DOHH2 (cell line): ENCODE results near the gene PROK2.

ENCODE experiments used
- H3F3A ChIP-seq: fragments of 200-600 bp; sonication (generic), shearing (Covaris generic); 2 replicates; pipeline ENCODE4 v1.6.0; 2016; ENCODE audit warnings: antibody characterized with exemption, mild to moderate bottlenecking; ENCODE audit not compliant: control insufficient read depth, insufficient read depth
- H3K27ac ChIP-seq: fragments of 200-600 bp; sonication (generic); 2 replicates; pipeline ENCODE4 v1.5.1; 2014; ENCODE audit warnings: low read depth, mild to moderate bottlenecking, low read length, moderate library complexity
- H3K27me3 ChIP-seq: fragments of 200-600 bp; sonication (generic); 2 replicates; pipeline ENCODE4 v1.6.1; 2014; ENCODE audit warnings: mild to moderate bottlenecking, low read length, mixed read lengths; ENCODE audit not compliant: control insufficient read depth
- H3K36me3 ChIP-seq: fragments of 200-600 bp; sonication (generic); 2 replicates; pipeline ENCODE4 v1.6.1; 2014; ENCODE audit warnings: mild to moderate bottlenecking, low read length, moderate library complexity, mixed read lengths; ENCODE audit not compliant: control insufficient read depth
- H3K4me1 ChIP-seq: fragments of 200-600 bp; sonication (generic); 2 replicates; pipeline ENCODE4 v1.6.1; 2014; ENCODE audit warnings: mild to moderate bottlenecking, low read length, mixed read lengths; ENCODE audit not compliant: control insufficient read depth
- H3K4me2 ChIP-seq: fragments of 200-600 bp; sonication (generic); 2 replicates; pipeline ENCODE4 v1.6.0; 2014; ENCODE audit warnings: mild to moderate bottlenecking, low read length, moderate library complexity
- H3K4me3 ChIP-seq: fragments of 200-600 bp; sonication (generic); 2 replicates; pipeline ENCODE4 v1.5.1; 2014; ENCODE audit warnings: mild to moderate bottlenecking, low read length, mixed read lengths
- H3K79me2 ChIP-seq: fragments of 200-600 bp; sonication (generic); 2 replicates; pipeline ENCODE4 v1.6.1; 2014; ENCODE audit warnings: mild to moderate bottlenecking, low read length, mixed read lengths; ENCODE audit not compliant: control insufficient read depth
- H3K9me2 ChIP-seq: fragments of 200-600 bp; sonication (generic); replicated peaks from 2 replicates; pipeline ENCODE4 v1.6.1; 2014; ENCODE audit warnings: mild to moderate bottlenecking, low read length, mixed read lengths; ENCODE audit not compliant: control insufficient read depth
- H3K9me3 ChIP-seq: fragments of 200-600 bp; sonication (generic); 2 replicates; pipeline ENCODE4 v1.6.1; 2014; ENCODE audit warnings: antibody characterized with exemption, low read length, mixed read lengths; ENCODE audit not compliant: control insufficient read depth, insufficient read depth
- H4K20me1 ChIP-seq: fragments of 200-600 bp; sonication (generic); 2 replicates; pipeline ENCODE4 v1.6.0; 2014; ENCODE audit warnings: low read depth, mild to moderate bottlenecking, antibody characterized with exemption, low read length, moderate library complexity; ENCODE audit not compliant: control insufficient read depth, insufficient read depth
- CTCF ChIP-seq: fragments of 200-600 bp; sonication (generic); IDR thresholded peaks from one replicate; pipeline ENCODE4 v1.5.1; 2014; ENCODE audit warnings: antibody characterized with exemption, mild to moderate bottlenecking, low read depth, low read length; ENCODE audit not compliant: poor library complexity, severe bottlenecking
- EZH2phosphoT487 ChIP-seq: fragments of 200-600 bp; sonication (generic); IDR thresholded peaks from 2 replicates; pipeline ENCODE4 v1.6.1; 2017; ENCODE audit warnings: borderline replicate concordance, mild to moderate bottlenecking, antibody characterized with exemption, low read length, moderate library complexity, mixed read lengths

Gene PROK2

GRCh38 chr3:71753701-71754609, 31.0 kb downstream of the PROK2 start, which contains the start of gene GPR27:
TSS of gene GPR27 (plus strand) at chr3:71753855. CDS start at chr3:71754050, 195 bp downstream.
- no peaks in the 10 kb centered on the region for H3K9me2 ChIP-seq
- TF ChIP-seq CTCF (no peak), EZH2phosphoT487 (no peak)
- H3K27me3 ChIP-seq = no peaks in the 10 kb centered on the region; the same call in 1 of the 2 replicates
- H3K36me3 ChIP-seq = no peaks in the 10 kb centered on the region
- H3F3A ChIP-seq = no peaks in the 10 kb centered on the region
- H3K27ac ChIP-seq = no peak within 1 kb of the TSS
- H4K20me1 ChIP-seq = no peaks in the 10 kb centered on the region
- no peaks in the 10 kb centered on the region for H3K79me2 ChIP-seq
- no peak within 1 kb of the TSS for H3K4me2 ChIP-seq
- H3K4me3 ChIP-seq = no peak within 1 kb of the TSS
- H3K4me1 ChIP-seq = no peaks in the 10 kb centered on the region
- no peaks in the 10 kb centered on the region for H3K9me3 ChIP-seq

GRCh38 chr3:71752831-71753700, 31.9 kb downstream of the PROK2 start:
- Histone ChIP-seq H3K27ac (no peak overlapping the region), H3K4me1 (no peaks in the 10 kb centered on the region), H3K27me3 (no peaks in the 10 kb centered on the region; the same call in 1 of the 2 replicates), H3K9me2 (no peaks in the 10 kb centered on the region), H3K4me2 (no peak overlapping the region), H3K4me3 (no peak overlapping the region), H3K36me3 (no peaks in the 10 kb centered on the region), H4K20me1 (no peaks in the 10 kb centered on the region), H3F3A (no peaks in the 10 kb centered on the region), H3K9me3 (no peaks in the 10 kb centered on the region), H3K79me2 (no peaks in the 10 kb centered on the region)
- TF ChIP-seq EZH2phosphoT487 (no peak), CTCF (no peak)

- no peaks in the 10 kb centered on the region for H3K79me2 ChIP-seq
- no peaks in the 10 kb centered on the region for H3K36me3 ChIP-seq
- no peaks in the 10 kb centered on the region for H3K4me1 ChIP-seq
- H3K4me3 ChIP-seq = no peak overlapping the region
- no peaks in the 10 kb centered on the region for H3K9me2 ChIP-seq
- no peaks in the 10 kb centered on the region for H3K9me3 ChIP-seq
- no peaks in the 10 kb centered on the region for H4K20me1 ChIP-seq
- no peaks in the 10 kb centered on the region for H3K27me3 ChIP-seq
- no peaks in the 10 kb centered on the region for H3F3A ChIP-seq
- TF ChIP-seq EZH2phosphoT487 (no peak), CTCF (no peak)
- H3K4me2 ChIP-seq = no peak overlapping the region
- no peak overlapping the region for H3K27ac ChIP-seq
Observed at GRCh38 chr3:71751602-71752001, 33.3 kb downstream of the PROK2 start.
